Measurements from ENCODE around the gene CNPPD1.
A peak's percentile ranks its signal among the peaks of the same experiment; 100 is the strongest.

The CNPPD1 gene

DNA sequence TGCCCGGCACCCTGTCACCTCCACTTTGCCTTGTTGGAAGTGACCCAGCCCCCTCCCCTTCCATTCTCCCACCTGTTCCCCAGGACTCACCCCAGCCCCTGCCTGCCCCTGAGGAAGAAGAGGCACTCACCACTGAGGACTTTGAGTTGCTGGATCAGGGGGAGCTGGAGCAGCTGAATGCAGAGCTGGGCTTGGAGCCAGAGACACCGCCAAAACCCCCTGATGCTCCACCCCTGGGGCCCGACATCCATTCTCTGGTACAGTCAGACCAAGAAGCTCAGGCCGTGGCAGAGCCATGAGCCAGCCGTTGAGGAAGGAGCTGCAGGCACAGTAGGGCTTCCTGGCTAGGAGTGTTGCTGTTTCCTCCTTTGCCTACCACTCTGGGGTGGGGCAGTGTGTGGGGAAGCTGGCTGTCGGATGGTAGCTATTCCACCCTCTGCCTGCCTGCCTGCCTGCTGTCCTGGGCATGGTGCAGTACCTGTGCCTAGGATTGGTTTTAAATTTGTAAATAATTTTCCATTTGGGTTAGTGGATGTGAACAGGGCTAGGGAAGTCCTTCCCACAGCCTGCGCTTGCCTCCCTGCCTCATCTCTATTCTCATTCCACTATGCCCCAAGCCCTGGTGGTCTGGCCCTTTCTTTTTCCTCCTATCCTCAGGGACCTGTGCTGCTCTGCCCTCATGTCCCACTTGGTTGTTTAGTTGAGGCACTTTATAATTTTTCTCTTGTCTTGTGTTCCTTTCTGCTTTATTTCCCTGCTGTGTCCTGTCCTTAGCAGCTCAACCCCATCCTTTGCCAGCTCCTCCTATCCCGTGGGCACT lies 5.8 kb upstream of the CNPPD1 start:
- H3K4me3 ChIP-seq (replicated peaks in 1 of 2; ENCODE audit: low read depth in 2 of 2, low read length in 2 of 2), result no peak overlapping the region
- TF ChIP-seq CTCF (IDR thresholded peaks at IDR 0.05; ENCODE audit: low read depth, low read length), result no peak
- no peak for DNase-seq (ENCODE audit: low read depth in 2 of 2)

DNA sequence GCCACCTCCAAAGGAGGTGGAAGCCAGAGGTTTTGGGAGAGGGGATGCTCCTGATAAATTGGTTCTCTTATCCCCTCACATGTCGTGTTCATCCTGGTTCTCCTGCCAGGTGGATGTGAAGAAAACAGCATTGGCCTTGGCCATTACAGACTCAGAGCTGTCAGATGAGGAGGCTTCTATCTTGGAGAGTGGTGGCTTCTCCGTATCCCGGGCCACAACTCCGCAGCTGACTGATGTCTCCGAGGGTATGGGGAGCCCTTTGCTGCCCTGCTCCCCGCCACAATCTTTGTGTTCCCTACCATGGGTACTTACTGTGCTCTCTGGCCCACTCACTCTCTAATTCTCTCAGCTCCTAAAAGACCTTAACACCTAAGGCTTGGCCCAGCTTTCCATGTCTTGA lies 4.8 kb upstream of the CNPPD1 start:
- H3K4me3 ChIP-seq (replicated peaks in 1 of 2; ENCODE audit: low read depth in 2 of 2, low read length in 2 of 2), result no peak overlapping the region
- no peak for DNase-seq (ENCODE audit: low read depth in 2 of 2)
- TF ChIP-seq CTCF (IDR thresholded peaks at IDR 0.05; ENCODE audit: low read depth, low read length), result no peak

DNA sequence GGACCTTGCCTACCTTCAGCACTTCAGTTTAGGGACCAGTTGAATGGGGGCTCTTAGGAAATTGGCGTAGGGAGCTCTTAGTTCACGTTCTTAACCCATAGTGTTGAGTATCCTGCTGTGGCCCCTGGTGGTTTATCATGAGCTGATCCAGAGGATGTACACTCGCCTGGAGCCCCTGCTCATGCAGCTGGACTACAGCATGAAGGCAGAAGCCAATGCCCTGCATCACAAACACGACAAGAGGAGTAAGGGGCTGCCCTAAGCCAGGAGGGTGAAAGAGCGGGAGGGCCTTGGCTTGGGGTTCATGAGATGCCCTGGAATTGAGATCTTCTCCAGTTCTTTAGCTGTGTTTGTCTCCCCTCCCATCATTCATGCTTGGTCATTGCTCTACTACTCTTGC lies 4.2 kb upstream of the CNPPD1 start:
- DNase-seq (ENCODE audit: low read depth in 2 of 2), result no peak
- no peak overlapping the region for H3K4me3 ChIP-seq (replicated peaks in 1 of 2; ENCODE audit: low read depth in 2 of 2, low read length in 2 of 2)
- TF ChIP-seq CTCF (IDR thresholded peaks at IDR 0.05; ENCODE audit: low read depth, low read length), result no peak

- DNase-seq (ENCODE audit: low read depth in 2 of 2), result no peak
- no peak overlapping the region for H3K4me3 ChIP-seq (replicated peaks in 1 of 2; ENCODE audit: low read depth in 2 of 2, low read length in 2 of 2)
- TF ChIP-seq CTCF (IDR thresholded peaks at IDR 0.05; ENCODE audit: low read depth, low read length), result no peak
Observed at GRCh38 chr2:219179601-219180465, 3.1 kb upstream of the CNPPD1 start.

- H3K4me3 ChIP-seq (replicated peaks in 1 of 2; ENCODE audit: low read depth in 2 of 2, low read length in 2 of 2), result peak overlapping the region; percentile 75 to 88
- DNase-seq (ENCODE audit: low read depth in 2 of 2), result peak; percentile 32 to 36
- TF ChIP-seq CTCF (IDR thresholded peaks at IDR 0.05; ENCODE audit: low read depth, low read length), result no peak
Observed at GRCh38 chr2:219178377-219179175, 1.9 kb upstream of the CNPPD1 start.

- TF ChIP-seq CTCF (IDR thresholded peaks at IDR 0.05; ENCODE audit: low read depth, low read length), result no peak
- DNase-seq (ENCODE audit: low read depth in 2 of 2), result peak; percentile 94 to 95
- peak within 1 kb of the TSS; percentile 80 to 88 for H3K4me3 ChIP-seq (replicated peaks in 1 of 2; ENCODE audit: low read depth in 2 of 2, low read length in 2 of 2)
Observed at GRCh38 chr2:219177552-219178376, 1.0 kb upstream of the CNPPD1 start, which contains the start of gene RETREG2. Gene RETREG2, plus strand, starts transcription at chr2:219178275. Its CDS starts 78 bp downstream, at chr2:219178353.
